Erythroblast (primary cell): ENCODE measurements around the gene CPNE2.

Source experiments
- GATA1 ChIP-seq: IDR thresholded peaks from 2 replicates; pipeline ENCODE4 v1.6.1; 2011; ENCODE audit warnings: low read depth, mild to moderate bottlenecking, control low read depth, low read length, moderate library complexity
- POLR2A ChIP-seq: IDR thresholded peaks from 2 replicates; pipeline ENCODE4 v1.6.1; 2011; ENCODE audit warnings: mild to moderate bottlenecking, low read length

DNA sequence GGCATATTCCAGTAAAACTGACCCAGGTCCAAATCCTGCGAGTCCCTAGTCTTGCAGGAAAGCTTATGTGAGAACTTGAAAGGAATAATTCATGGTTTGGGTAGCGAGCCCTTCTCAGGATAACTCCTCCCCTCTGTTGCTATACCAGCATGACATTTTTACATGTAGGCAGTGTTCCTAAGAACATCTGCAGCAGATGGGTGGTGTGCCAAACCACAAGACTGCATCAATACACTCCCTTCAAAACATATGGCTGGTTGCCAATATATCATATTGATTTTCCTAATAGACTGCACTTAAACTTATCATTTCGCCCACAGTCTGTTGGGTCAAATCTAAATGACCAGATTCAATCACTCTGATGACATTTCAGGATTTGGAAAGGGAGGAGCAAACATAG, 73.6 kb downstream of the CPNE2 start:
- TF ChIP-seq POLR2A (no peak), GATA1 (no peak)
